Tibial artery (tissue), 4 donors: ENCODE measurements around the gene SYNDIG1.

Experiments used
- DNase-seq, 2 donors: peaks; one replicate each; pipeline ENCODE4 v3.0.0-alpha.2; 2019
- H3K27ac ChIP-seq, 2 donors: fragments of 200-600 bp; sonication (generic) in 1 of 2; 1 replicate in 1 of 2; 2 replicates in 1 of 2; pipeline ENCODE4 v1.5.1; 2018 to 2019; ENCODE audit warnings: mild to moderate bottlenecking in 1 of 2
- H3K27me3 ChIP-seq, 2 donors: fragments of 200-600 bp; sonication (generic) in 1 of 2; one replicate each; pipeline versions ENCODE4 v1.5.1 to v1.6.0; 2016 to 2019
- H3K36me3 ChIP-seq, 3 donors: fragments of 200-600 bp; sonication (generic) in 2 of 3; one replicate each; pipeline ENCODE4 v1.5.1; 2016 to 2019; ENCODE audit warnings: mild to moderate bottlenecking in 2 of 3
- H3K4me1 ChIP-seq, 4 donors: fragments of 200-600 bp; sonication (generic) in 2 of 4; 1 replicate in 3 of 4; 2 replicates in 1 of 4; pipeline ENCODE4 v1.5.1; 2016 to 2019
- H3K4me3 ChIP-seq, 2 donors: fragments of 200-600 bp; sonication (generic) in 1 of 2; 1 replicate in 1 of 2; 2 replicates in 1 of 2; pipeline ENCODE4 v1.5.1; 2018 to 2019; ENCODE audit warnings: mild to moderate bottlenecking in 2 of 2
- H3K9me3 ChIP-seq, 3 donors: fragments of 200-600 bp; sonication (generic) in 1 of 3; one replicate each; pipeline ENCODE4 v1.5.1; 2016 to 2019
- CTCF ChIP-seq, 2 experiments: fragments of 200-600 bp in 1 of 2; fragments of 450-650 bp in 1 of 2; IDR thresholded peaks; one replicate each; pipeline ENCODE4 v1.5.1; 2017 to 2019; ENCODE audit warnings: antibody characterized with exemption in 2 of 2, mild to moderate bottlenecking in 1 of 2, moderate library complexity in 1 of 2
- intact Hi-C: fragments of 100-400 bp; cut with DNase I; formaldehyde crosslinking; loops from one replicate; pipeline ENCODE4 v1.15.0; 2023; ENCODE audit warnings: low total_unique reads

The SYNDIG1 gene

GRCh38 chr20:24443436-24443835 is 26.0 kb upstream of the SYNDIG1 start:
- H3K4me3 ChIP-seq = no peak overlapping the region
- H3K27me3 ChIP-seq = no peaks in the 10 kb centered on the region
- no peak for TF ChIP-seq CTCF (IDR thresholded peaks at IDR 0.05)
- H3K36me3 ChIP-seq = no peaks in the 10 kb centered on the region
- no peak for DNase-seq
- intact Hi-C loops = no loop called here
- no peaks in the 10 kb centered on the region for H3K4me1 ChIP-seq
- H3K9me3 ChIP-seq = no peaks in the 10 kb centered on the region
- no peak overlapping the region for H3K27ac ChIP-seq

- no peak for TF ChIP-seq CTCF (IDR thresholded peaks at IDR 0.05)
- DNase-seq = no peak
- Histone ChIP-seq H3K36me3 (no peaks in the 10 kb centered on the region), H3K4me3 (no peak overlapping the region), H3K4me1 (no peaks in the 10 kb centered on the region), H3K27me3 (no peaks in the 10 kb centered on the region), H3K9me3 (no peaks in the 10 kb centered on the region), H3K27ac (no peak overlapping the region)
- intact Hi-C loops = no loop called here
Measured at GRCh38 chr20:24444526-24445190, 24.8 kb upstream of the SYNDIG1 start.

GRCh38 chr20:24445510-24446170 is 23.8 kb upstream of the SYNDIG1 start:
- Histone ChIP-seq H3K9me3 (no peaks in the 10 kb centered on the region), H3K36me3 (no peaks in the 10 kb centered on the region), H3K27me3 (no peaks in the 10 kb centered on the region), H3K27ac (no peak overlapping the region), H3K4me3 (no peak overlapping the region), H3K4me1 (no peaks in the 10 kb centered on the region)
- no peak for DNase-seq
- TF ChIP-seq CTCF (IDR thresholded peaks at IDR 0.05) = no peak
- intact Hi-C loops = no loop called here

- TF ChIP-seq CTCF (IDR thresholded peaks at IDR 0.05) = no peak
- H3K36me3 ChIP-seq = no peaks in the 10 kb centered on the region
- no peak for DNase-seq
- H3K27me3 ChIP-seq = no peaks in the 10 kb centered on the region
- no peak overlapping the region for H3K27ac ChIP-seq
- H3K4me3 ChIP-seq = no peak overlapping the region
- intact Hi-C loops = no loop called here
- H3K9me3 ChIP-seq = no peaks in the 10 kb centered on the region
- no peaks in the 10 kb centered on the region for H3K4me1 ChIP-seq
Measured at GRCh38 chr20:24446811-24447210, 22.6 kb upstream of the SYNDIG1 start.

- intact Hi-C loops = no loop called here
- no peaks in the 10 kb centered on the region for H3K9me3 ChIP-seq
- H3K4me1 ChIP-seq = no peaks in the 10 kb centered on the region
- no peak for DNase-seq
- H3K4me3 ChIP-seq = no peak overlapping the region
- H3K27me3 ChIP-seq = no peaks in the 10 kb centered on the region
- no peaks in the 10 kb centered on the region for H3K36me3 ChIP-seq
- no peak overlapping the region for H3K27ac ChIP-seq
- TF ChIP-seq CTCF (IDR thresholded peaks at IDR 0.05) = no peak
Measured at GRCh38 chr20:24448170-24448569, 21.3 kb upstream of the SYNDIG1 start.
